SH-SY5Y (cell line): ENCODE data around the gene UBASH3A.

Experiments used
- GATA2 ChIP-seq: IDR thresholded peaks from 2 replicates; pipeline ENCODE4 v1.6.1; 2011; ENCODE audit warnings: mild to moderate bottlenecking, low read depth, low read length
- GATA3 ChIP-seq: IDR thresholded peaks from 2 replicates; pipeline ENCODE4 v1.6.1; 2011; ENCODE audit warnings: low read depth, mild to moderate bottlenecking, low read length, moderate library complexity

Gene UBASH3A

GRCh38 chr21:42406866-42407265 is 3.2 kb downstream of the UBASH3A start:
- TF ChIP-seq GATA3 (no peak), GATA2 (no peak)

- TF ChIP-seq GATA3 (no peak), GATA2 (no peak)
Observed at GRCh38 chr21:42407476-42407875, 3.8 kb downstream of the UBASH3A start.

GRCh38 chr21:42409366-42409765 is 5.7 kb downstream of the UBASH3A start:
- no peak for TF ChIP-seq GATA2
- no peak for TF ChIP-seq GATA3

GRCh38 chr21:42411197-42411869 is 7.6 kb downstream of the UBASH3A start:
- TF ChIP-seq GATA3 (no peak), GATA2 (no peak)

GRCh38 chr21:42411891-42412635 is 8.4 kb downstream of the UBASH3A start:
- no peak for TF ChIP-seq GATA2
- TF ChIP-seq GATA3: no peak

- TF ChIP-seq GATA3 (no peak), GATA2 (no peak)
Observed at GRCh38 chr21:42412636-42412933, 8.9 kb downstream of the UBASH3A start.

GRCh38 chr21:42413093-42413492 is 9.4 kb downstream of the UBASH3A start:
- TF ChIP-seq GATA2 (no peak), GATA3 (no peak)

- TF ChIP-seq GATA2 (no peak), GATA3 (no peak)
Observed at GRCh38 chr21:42413500-42413899, 9.8 kb downstream of the UBASH3A start.

- TF ChIP-seq GATA3 (no peak), GATA2 (no peak)
Observed at GRCh38 chr21:42414066-42414465, 10.4 kb downstream of the UBASH3A start.

- TF ChIP-seq GATA3 (no peak), GATA2 (no peak)
Observed at GRCh38 chr21:42414553-42414927, 10.8 kb downstream of the UBASH3A start.

- TF ChIP-seq GATA2: no peak
- TF ChIP-seq GATA3: no peak
Observed at GRCh38 chr21:42414928-42415769, 11.4 kb downstream of the UBASH3A start.

GRCh38 chr21:42417533-42417932 is 13.8 kb downstream of the UBASH3A start:
- no peak for TF ChIP-seq GATA2
- TF ChIP-seq GATA3: no peak

GRCh38 chr21:42418886-42419285 is 15.2 kb downstream of the UBASH3A start:
- no peak for TF ChIP-seq GATA2
- TF ChIP-seq GATA3: no peak

GRCh38 chr21:42419845-42420244 is 16.1 kb downstream of the UBASH3A start:
- no peak for TF ChIP-seq GATA2
- TF ChIP-seq GATA3: no peak

GRCh38 chr21:42421018-42421793 is 17.5 kb downstream of the UBASH3A start:
- TF ChIP-seq GATA3: no peak
- TF ChIP-seq GATA2: no peak
